ENCODE results near the gene CEP44.

CEP44 gene

GRCh38 chr4:174262624-174263444 lies 20.9 kb upstream of the CEP44 start:
- no peak overlapping the region for H3K4me3 ChIP-seq (ENCODE audit: low read depth, low read length)
- TF ChIP-seq, protein P1, sequence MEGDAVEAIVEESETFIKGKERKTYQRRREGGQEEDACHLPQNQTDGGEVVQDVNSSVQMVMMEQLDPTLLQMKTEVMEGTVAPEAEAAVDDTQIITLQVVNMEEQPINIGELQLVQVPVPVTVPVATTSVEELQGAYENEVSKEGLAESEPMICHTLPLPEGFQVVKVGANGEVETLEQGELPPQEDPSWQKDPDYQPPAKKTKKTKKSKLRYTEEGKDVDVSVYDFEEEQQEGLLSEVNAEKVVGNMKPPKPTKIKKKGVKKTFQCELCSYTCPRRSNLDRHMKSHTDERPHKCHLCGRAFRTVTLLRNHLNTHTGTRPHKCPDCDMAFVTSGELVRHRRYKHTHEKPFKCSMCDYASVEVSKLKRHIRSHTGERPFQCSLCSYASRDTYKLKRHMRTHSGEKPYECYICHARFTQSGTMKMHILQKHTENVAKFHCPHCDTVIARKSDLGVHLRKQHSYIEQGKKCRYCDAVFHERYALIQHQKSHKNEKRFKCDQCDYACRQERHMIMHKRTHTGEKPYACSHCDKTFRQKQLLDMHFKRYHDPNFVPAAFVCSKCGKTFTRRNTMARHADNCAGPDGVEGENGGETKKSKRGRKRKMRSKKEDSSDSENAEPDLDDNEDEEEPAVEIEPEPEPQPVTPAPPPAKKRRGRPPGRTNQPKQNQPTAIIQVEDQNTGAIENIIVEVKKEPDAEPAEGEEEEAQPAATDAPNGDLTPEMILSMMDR (IDR thresholded peaks at IDR 0.05; ENCODE audit: insufficient read depth, low read depth, low read length, missing control alignments): no peak
- no peak for DNase-seq (ENCODE audit: low read depth)

GRCh38 chr4:174263445-174263736 lies 20.3 kb upstream of the CEP44 start:
- no peak for DNase-seq (ENCODE audit: low read depth)
- TF ChIP-seq, protein P1 (IDR thresholded peaks at IDR 0.05; ENCODE audit: insufficient read depth, low read depth, low read length, missing control alignments): no peak
- no peak overlapping the region for H3K4me3 ChIP-seq (ENCODE audit: low read depth, low read length)

DNA sequence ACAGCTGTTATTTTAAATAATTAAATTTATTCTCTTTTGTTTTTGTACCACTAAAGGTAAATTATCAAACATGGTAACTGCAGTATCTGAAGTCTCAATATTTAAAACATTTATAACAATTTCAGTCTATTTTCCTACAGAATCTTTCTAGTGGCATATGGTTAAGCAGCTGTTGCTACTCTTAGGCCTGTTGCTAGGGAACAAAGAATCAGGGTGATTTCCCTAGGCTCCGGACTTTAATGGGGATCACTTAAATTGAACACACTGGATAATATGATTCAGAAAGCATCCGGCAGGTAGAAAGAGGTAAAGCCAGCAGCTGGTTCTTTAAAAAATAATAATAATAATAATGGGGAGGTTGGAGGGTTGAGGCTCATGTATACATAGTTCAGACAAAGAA lies 17.8 kb upstream of the CEP44 start:
- no peak for DNase-seq (ENCODE audit: low read depth)
- no peak overlapping the region for H3K4me3 ChIP-seq (ENCODE audit: low read depth, low read length)
- TF ChIP-seq, protein P1 (IDR thresholded peaks at IDR 0.05; ENCODE audit: insufficient read depth, low read depth, low read length, missing control alignments): no peak

GRCh38 chr4:174266416-174266815 lies 17.3 kb upstream of the CEP44 start:
- TF ChIP-seq, protein P1 (IDR thresholded peaks at IDR 0.05; ENCODE audit: insufficient read depth, low read depth, low read length, missing control alignments): no peak
- H3K4me3 ChIP-seq (ENCODE audit: low read depth, low read length): no peak overlapping the region
- no peak for DNase-seq (ENCODE audit: low read depth)

- H3K4me3 ChIP-seq (ENCODE audit: low read depth, low read length): no peak overlapping the region
- DNase-seq (ENCODE audit: low read depth): no peak
- TF ChIP-seq, protein P1 (IDR thresholded peaks at IDR 0.05; ENCODE audit: insufficient read depth, low read depth, low read length, missing control alignments): no peak
Measured at GRCh38 chr4:174273930-174274329, 9.8 kb upstream of the CEP44 start.

DNA sequence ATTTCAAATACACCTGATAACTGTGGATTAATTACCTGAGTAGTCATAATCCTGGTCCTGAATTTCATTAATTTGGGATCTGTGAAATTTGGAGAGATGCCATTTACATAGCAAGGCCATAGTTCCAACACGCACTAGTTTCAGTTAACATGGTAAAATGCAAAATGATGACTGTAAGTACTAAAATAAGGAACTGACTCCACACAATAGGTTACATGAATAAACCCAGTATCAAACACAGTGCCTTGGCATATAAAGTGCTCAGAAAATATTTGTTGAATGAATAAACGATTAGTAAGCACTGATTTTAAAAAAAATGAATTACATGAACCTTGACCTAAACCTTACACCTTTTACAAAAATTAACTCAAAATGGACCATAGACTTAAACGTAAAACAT lies 9.3 kb upstream of the CEP44 start:
- no peak overlapping the region for H3K4me3 ChIP-seq (ENCODE audit: low read depth, low read length)
- DNase-seq (ENCODE audit: low read depth): no peak
- TF ChIP-seq, protein P1 (IDR thresholded peaks at IDR 0.05; ENCODE audit: insufficient read depth, low read depth, low read length, missing control alignments): no peak

DNA sequence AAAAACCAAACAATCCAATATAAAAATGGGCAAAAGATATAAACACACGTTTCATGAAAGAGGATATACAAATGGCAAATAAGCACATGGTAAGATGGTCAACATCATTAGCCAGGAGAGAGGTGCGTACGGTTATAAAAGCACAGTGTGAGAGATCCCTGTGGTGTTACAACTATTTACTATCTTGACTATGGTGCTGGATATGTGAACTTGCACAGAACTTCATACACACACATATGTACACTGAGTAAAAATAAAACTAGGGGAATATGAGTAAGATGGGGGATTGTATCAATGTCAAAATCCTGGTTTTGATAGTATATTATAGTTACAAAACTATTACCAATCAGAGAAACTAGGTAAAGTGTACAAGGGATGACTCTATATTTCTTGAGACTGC lies 8.6 kb upstream of the CEP44 start:
- TF ChIP-seq, protein P1 (IDR thresholded peaks at IDR 0.05; ENCODE audit: insufficient read depth, low read depth, low read length, missing control alignments): no peak
- no peak for DNase-seq (ENCODE audit: low read depth)
- H3K4me3 ChIP-seq (ENCODE audit: low read depth, low read length): no peak overlapping the region

Measured in GM12865 (cell line).